Measurements from ENCODE around the gene MFSD2A. TPM values are rescaled to one million over a fixed set of nuclear protein-coding genes. Genes with fewer than 3 reads are reported as not detected.
"Not testable (repeated sequence)": the region's sequence is repeated elsewhere in the genome, so short reads cannot be mapped to it uniquely, and the experiment has no call there.

The MFSD2A gene
- polyA plus RNA-seq (ENCODE audit: low read depth in 6 of 6), result under 1 TPM in 5 of 6 donors, not detected in 1; 0.43 to 0.79 (median 0.65) TPM

- DNase-seq (peak; percentile 84), ATAC-seq (ENCODE audit: low read depth in 2 of 2) (peak; percentile 91 to 93)
- no peaks in the 10 kb centered on the region for H3K27me3 Mint-ChIP-seq
- peak within 1 kb of the TSS; percentile 31 to 91 (median 88) for H3K27ac Mint-ChIP-seq
- H3K9me3 Mint-ChIP-seq, result no peaks in the 10 kb centered on the region
- no peaks in the 10 kb centered on the region for H3K36me3 Mint-ChIP-seq
- H3K4me1 Mint-ChIP-seq, result peaks cover 34 to 47% (median 35%) of the 10 kb centered on the region in 3 donors
- peak within 1 kb of the TSS; percentile 84 to 96 (median 94) for H3K4me3 Mint-ChIP-seq
These were observed at the start of gene MFSD2A for GRCh38 chr1:39954870-39955546. TSS of gene MFSD2A (plus strand) at chr1:39955145. CDS start at chr1:39955293, 148 bp downstream.

GRCh38 chr1:39905172-39905571, 49.8 kb upstream of the MFSD2A start:
- Mint-ChIP-seq H3K4me3 (peak overlapping the region in 1 of 8 donors; percentile 18), H3K9me3 (peaks cover 2 to 28% (median 24%) of the 10 kb centered on the region in 7 donors), H3K4me1 (peaks cover 8 to 14% (median 10%) of the 10 kb centered on the region in 3 donors), H3K27ac (no peak overlapping the region), H3K27me3 (peaks cover 27 to 65% (median 51%) of the 10 kb centered on the region in 3 donors), H3K36me3 (peaks cover 5 to 28% of the 10 kb centered on the region in 2 donors)
- DNase-seq (no peak), ATAC-seq (ENCODE audit: low read depth in 2 of 2) (no peak)

- peak overlapping the region in 1 of 6 donors; percentile 27 for H3K27ac Mint-ChIP-seq
- peaks cover 2 to 28% (median 24%) of the 10 kb centered on the region in 7 donors for H3K9me3 Mint-ChIP-seq
- no peak overlapping the region for H3K4me3 Mint-ChIP-seq
- peak; percentile 12 for DNase-seq
- ATAC-seq (ENCODE audit: low read depth in 2 of 2), result peak; percentile 43 to 68
- peaks cover 4 to 8% (median 4%) of the 10 kb centered on the region in 3 donors for H3K4me1 Mint-ChIP-seq
- peaks cover 16 to 61% (median 46%) of the 10 kb centered on the region in 3 donors for H3K27me3 Mint-ChIP-seq
- peaks cover 5 to 30% of the 10 kb centered on the region in 2 donors for H3K36me3 Mint-ChIP-seq
These were observed 47.2 kb upstream of the MFSD2A start for GRCh38 chr1:39907528-39908453.

GRCh38 chr1:39908534-39908933, 46.4 kb upstream of the MFSD2A start:
- DNase-seq, result no peak
- peaks cover 8 to 56% (median 39%) of the 10 kb centered on the region in 3 donors for H3K27me3 Mint-ChIP-seq
- ATAC-seq (ENCODE audit: low read depth in 2 of 2), result no peak
- peaks cover 0 to 8% (median 4%) of the 10 kb centered on the region in 3 donors for H3K4me1 Mint-ChIP-seq
- no peak overlapping the region for H3K27ac Mint-ChIP-seq
- no peak overlapping the region for H3K4me3 Mint-ChIP-seq
- peaks cover 2 to 28% (median 24%) of the 10 kb centered on the region in 7 donors for H3K9me3 Mint-ChIP-seq
- H3K36me3 Mint-ChIP-seq, result peaks cover 5 to 30% of the 10 kb centered on the region in 2 donors

GRCh38 chr1:39910263-39910662, 44.7 kb upstream of the MFSD2A start:
- Mint-ChIP-seq H3K27me3 (peaks cover 8 to 42% (median 34%) of the 10 kb centered on the region in 3 donors), H3K36me3 (peaks cover 5 to 30% of the 10 kb centered on the region in 2 donors), H3K9me3 (peaks cover 2 to 28% (median 24%) of the 10 kb centered on the region in 7 donors), H3K4me3 (no peak overlapping the region), H3K27ac (peak overlapping the region in 1 of 6 donors; percentile 63), H3K4me1 (peaks cover 0 to 8% (median 4%) of the 10 kb centered on the region in 3 donors)
- no peak for DNase-seq
- no peak for ATAC-seq (ENCODE audit: low read depth in 2 of 2)

GRCh38 chr1:39913136-39913535, 41.8 kb upstream of the MFSD2A start:
- DNase-seq; ATAC-seq (ENCODE audit: low read depth in 2 of 2); H3K27ac Mint-ChIP-seq; H3K4me1 Mint-ChIP-seq; H3K4me3 Mint-ChIP-seq: not testable (repeated sequence)
- Mint-ChIP-seq H3K27me3 (peaks cover 4 to 34% (median 29%) of the 10 kb centered on the region in 3 donors), H3K36me3 (peaks cover 5 to 19% of the 10 kb centered on the region in 2 donors), H3K9me3 (peaks cover 2 to 17% (median 16%) of the 10 kb centered on the region in 7 donors)

- DNase-seq, result no peak
- peak overlapping the region in 1 of 6 donors; percentile 45 for H3K27ac Mint-ChIP-seq
- no peak for ATAC-seq (ENCODE audit: low read depth in 2 of 2)
- peaks cover 4 to 21% (median 16%) of the 10 kb centered on the region in 3 donors for H3K27me3 Mint-ChIP-seq
- no peaks in the 10 kb centered on the region for H3K36me3 Mint-ChIP-seq
- H3K9me3 Mint-ChIP-seq, result no peaks in the 10 kb centered on the region
- H3K4me1 Mint-ChIP-seq, result peaks cover 0 to 5% (median 4%) of the 10 kb centered on the region in 3 donors
- no peak overlapping the region for H3K4me3 Mint-ChIP-seq
These were observed 39.3 kb upstream of the MFSD2A start for GRCh38 chr1:39915499-39916129.

GRCh38 chr1:39917825-39918224, 37.1 kb upstream of the MFSD2A start:
- Mint-ChIP-seq H3K4me1 (peaks cover 0 to 5% (median 4%) of the 10 kb centered on the region in 3 donors), H3K9me3 (no peaks in the 10 kb centered on the region), H3K27me3 (peaks cover 4 to 13% (median 8%) of the 10 kb centered on the region in 3 donors), H3K4me3 (no peak overlapping the region), H3K27ac (peak overlapping the region in 1 of 6 donors; percentile 22), H3K36me3 (no peaks in the 10 kb centered on the region)
- ATAC-seq (ENCODE audit: low read depth in 2 of 2), result no peak
- no peak for DNase-seq

- H3K9me3 Mint-ChIP-seq, result no peaks in the 10 kb centered on the region
- H3K4me3 Mint-ChIP-seq, result no peak overlapping the region
- H3K27ac Mint-ChIP-seq, result peak overlapping the region in 2 of 6 donors; percentile 25 to 77
- H3K4me1 Mint-ChIP-seq, result peaks cover 0 to 5% (median 4%) of the 10 kb centered on the region in 3 donors
- H3K27me3 Mint-ChIP-seq, result peaks cover 8 to 11% (median 9%) of the 10 kb centered on the region in 3 donors
- ATAC-seq (ENCODE audit: low read depth in 2 of 2), result peak; percentile 99
- DNase-seq, result peak; percentile 67
- H3K36me3 Mint-ChIP-seq, result no peaks in the 10 kb centered on the region
These were observed 35.4 kb upstream of the MFSD2A start for GRCh38 chr1:39919545-39919944.

GRCh38 chr1:39922251-39922688, 32.7 kb upstream of the MFSD2A start:
- Mint-ChIP-seq H3K4me3 (no peak overlapping the region), H3K36me3 (no peaks in the 10 kb centered on the region), H3K27me3 (peaks cover 3 to 8% (median 6%) of the 10 kb centered on the region in 3 donors), H3K27ac (no peak overlapping the region), H3K9me3 (no peaks in the 10 kb centered on the region), H3K4me1 (peaks cover 14 to 22% (median 18%) of the 10 kb centered on the region in 3 donors)
- DNase-seq (no peak), ATAC-seq (ENCODE audit: low read depth in 2 of 2) (no peak)

GRCh38 chr1:39925721-39926342, 29.1 kb upstream of the MFSD2A start:
- H3K27me3 Mint-ChIP-seq, result peaks cover 0 to 8% (median 0%) of the 10 kb centered on the region in 3 donors
- DNase-seq (no peak), ATAC-seq (ENCODE audit: low read depth in 2 of 2) (no peak)
- H3K27ac Mint-ChIP-seq, result peak overlapping the region in 2 of 6 donors; percentile 13 to 74
- H3K9me3 Mint-ChIP-seq, result no peaks in the 10 kb centered on the region
- H3K4me3 Mint-ChIP-seq, result peak overlapping the region in 2 of 8 donors; percentile 29 to 75
- peaks cover 10 to 18% (median 17%) of the 10 kb centered on the region in 3 donors for H3K4me1 Mint-ChIP-seq
- no peaks in the 10 kb centered on the region for H3K36me3 Mint-ChIP-seq

- peak overlapping the region in 4 of 6 donors; percentile 7 to 93 (median 32) for H3K27ac Mint-ChIP-seq
- DNase-seq (peak; percentile 29), ATAC-seq (ENCODE audit: low read depth in 2 of 2) (peak; percentile 63 to 92)
- H3K36me3 Mint-ChIP-seq, result no peaks in the 10 kb centered on the region
- peaks cover 0 to 8% (median 0%) of the 10 kb centered on the region in 3 donors for H3K27me3 Mint-ChIP-seq
- no peaks in the 10 kb centered on the region for H3K9me3 Mint-ChIP-seq
- peak overlapping the region in 2 of 8 donors; percentile 29 to 75 for H3K4me3 Mint-ChIP-seq
- H3K4me1 Mint-ChIP-seq, result peaks cover 10 to 18% (median 17%) of the 10 kb centered on the region in 3 donors
These were observed 28.6 kb upstream of the MFSD2A start for GRCh38 chr1:39926343-39926793.
